Measurements from ENCODE around the gene NR3C1.

Gene NR3C1

DNA sequence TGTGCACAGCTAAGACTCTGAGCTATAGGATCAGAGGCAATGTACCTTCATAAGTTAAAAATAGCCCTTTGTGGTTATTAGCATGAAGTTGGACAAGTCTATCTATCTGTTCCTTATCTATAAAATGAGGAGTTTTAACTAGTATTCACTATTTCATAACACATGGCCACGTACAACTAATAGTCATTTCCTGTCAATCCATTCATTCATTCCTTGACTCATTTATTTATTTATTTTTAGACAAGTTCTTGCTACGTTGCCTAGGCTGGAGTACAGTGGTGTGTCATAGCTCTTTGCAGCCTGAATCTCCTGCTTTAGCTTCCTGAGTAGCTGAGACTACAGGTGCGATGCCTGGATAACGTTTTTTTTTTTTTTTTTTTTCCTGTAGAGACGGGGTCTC is 92.1 kb downstream of the NR3C1 start:
- DNase-seq (ENCODE audit: low read depth, low spot score): no peak

- DNase-seq (ENCODE audit: low read depth, low spot score): no peak
Measured at GRCh38 chr5:143309661-143310431, 93.6 kb downstream of the NR3C1 start.

DNA sequence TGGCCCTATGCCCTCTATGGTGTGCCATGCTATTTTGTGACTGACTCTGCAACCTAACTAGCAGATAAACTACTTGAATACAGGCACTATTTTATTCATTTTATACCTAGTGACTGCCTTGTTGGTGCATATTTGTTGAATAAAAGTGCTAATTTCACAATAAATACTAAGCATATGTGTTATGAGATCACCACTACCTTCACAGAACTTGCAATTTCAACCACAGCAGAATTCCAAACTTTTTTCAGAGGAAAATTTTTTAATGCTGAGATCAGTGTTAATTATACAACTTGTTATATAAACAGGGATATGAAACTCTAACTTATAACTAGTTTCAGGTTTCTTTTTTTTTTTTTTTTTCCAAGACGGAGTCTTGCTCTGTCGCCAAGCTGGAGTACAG is 94.8 kb downstream of the NR3C1 start:
- DNase-seq (ENCODE audit: low read depth, low spot score): no peak

DNA sequence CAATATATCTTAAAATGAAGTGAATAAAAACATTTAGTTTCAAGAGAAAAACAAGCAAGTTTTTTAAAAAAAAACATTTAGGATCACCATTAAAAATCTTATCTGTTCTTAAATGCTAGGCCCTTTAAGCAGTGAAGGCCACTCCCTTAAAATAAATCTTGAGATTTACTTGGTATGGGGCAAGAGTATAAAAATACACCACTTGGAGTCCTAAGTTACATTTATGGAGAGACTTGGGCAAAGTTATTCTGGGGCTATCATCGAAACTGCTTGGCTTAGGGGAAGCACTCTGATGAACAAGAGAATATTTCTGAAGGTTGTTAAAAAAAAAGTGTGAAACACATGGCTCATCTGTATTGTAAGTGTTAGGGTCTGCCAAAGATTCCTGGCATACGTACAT is 97.4 kb downstream of the NR3C1 start:
- DNase-seq (ENCODE audit: low read depth, low spot score): no peak

- DNase-seq (ENCODE audit: low read depth, low spot score): no peak
Measured at GRCh38 chr5:143304836-143305475, 98.5 kb downstream of the NR3C1 start.

DNA sequence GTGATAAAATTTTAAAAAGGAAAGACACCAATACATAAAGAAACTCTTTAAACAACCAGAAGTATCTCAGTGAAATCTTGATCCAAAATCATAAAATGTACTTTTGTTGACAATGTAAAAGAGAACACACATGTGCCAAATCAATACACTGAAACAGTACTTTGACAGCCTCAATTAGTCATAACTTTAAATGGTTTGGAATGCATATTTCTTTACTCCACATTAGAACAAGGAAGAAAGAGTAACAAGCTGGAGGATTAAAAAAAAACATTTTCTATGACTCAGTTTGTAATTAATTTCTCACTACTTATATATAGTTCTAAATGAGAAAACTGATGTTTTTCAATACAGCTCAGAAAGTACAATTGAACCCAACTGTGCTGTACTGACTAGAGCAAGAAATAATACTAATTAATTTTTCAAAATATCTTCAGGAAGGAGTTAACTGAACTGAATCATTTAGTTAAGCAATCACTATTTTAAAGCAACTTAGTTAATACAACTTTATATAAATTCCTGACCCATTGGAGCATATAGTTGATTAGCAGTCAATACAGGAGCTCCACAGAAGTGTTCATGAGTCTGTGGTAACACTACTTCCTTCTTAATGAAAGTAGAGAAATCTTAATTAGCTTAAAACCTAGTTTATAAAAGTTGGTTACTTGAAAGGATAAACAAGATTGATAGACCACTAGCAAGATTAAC is 101.0 kb downstream of the NR3C1 start:
- DNase-seq (ENCODE audit: low read depth, low spot score): no peak

GRCh38 chr5:143297756-143298155 is 105.7 kb downstream of the NR3C1 start:
- no peak for DNase-seq (ENCODE audit: low read depth, low spot score)

GRCh38 chr5:143290125-143290524 is 113.4 kb downstream of the NR3C1 start:
- no peak for DNase-seq (ENCODE audit: low read depth, low spot score)

GRCh38 chr5:143284521-143284920 is 119.0 kb downstream of the NR3C1 start:
- no peak for DNase-seq (ENCODE audit: low read depth, low spot score)

- no peak for DNase-seq (ENCODE audit: low read depth, low spot score)
Measured at GRCh38 chr5:143284002-143284401, 119.5 kb downstream of the NR3C1 start.

- no peak for DNase-seq (ENCODE audit: low read depth, low spot score)
Measured at GRCh38 chr5:143281226-143281625, 122.3 kb downstream of the NR3C1 start.

- no peak for DNase-seq (ENCODE audit: low read depth, low spot score)
Measured at GRCh38 chr5:143279698-143280097, 123.8 kb downstream of the NR3C1 start.

DNA sequence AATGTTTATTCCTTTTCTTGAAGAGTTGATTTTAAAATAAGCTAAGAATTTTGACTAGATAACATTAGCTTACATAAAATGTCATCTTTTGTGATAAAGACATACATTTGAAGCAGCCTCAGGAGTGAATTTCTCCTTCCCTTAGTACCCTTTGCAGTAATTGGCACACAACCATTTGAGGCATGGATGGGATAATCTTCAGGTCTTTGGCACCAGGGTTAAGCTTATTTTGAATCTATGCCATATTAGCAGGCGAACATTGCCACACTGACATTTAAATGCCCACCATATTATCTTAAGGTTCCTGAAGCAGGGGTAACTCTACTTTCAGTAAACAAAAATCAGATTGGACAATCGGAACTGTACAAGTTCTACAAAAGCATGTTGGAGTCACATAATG is 126.0 kb downstream of the NR3C1 start:
- DNase-seq (ENCODE audit: low read depth, low spot score): no peak

GRCh38 chr5:143275512-143276363 is 127.7 kb downstream of the NR3C1 start:
- no peak for DNase-seq (ENCODE audit: low read depth, low spot score)

GRCh38 chr5:143274952-143275351 is 128.5 kb downstream of the NR3C1 start:
- no peak for DNase-seq (ENCODE audit: low read depth, low spot score)

DNA sequence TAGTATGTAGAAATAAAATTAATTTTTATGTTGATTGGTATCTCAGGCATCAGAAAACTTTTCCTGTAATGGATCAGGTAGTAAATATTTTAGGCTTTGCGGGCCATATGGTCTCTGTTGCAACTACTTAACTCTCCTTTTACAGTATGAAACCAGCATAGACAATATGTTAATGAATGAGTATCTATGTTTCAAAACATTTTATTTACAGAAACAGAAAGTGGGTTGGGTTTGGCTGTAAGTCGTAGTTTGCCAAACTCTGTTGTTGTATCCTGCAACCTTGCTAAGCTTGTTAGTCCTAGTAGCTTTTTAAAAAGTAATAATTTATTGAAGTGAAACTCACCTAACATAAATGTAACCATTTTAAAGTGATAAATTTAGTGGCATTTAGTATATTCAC is 132.1 kb downstream of the NR3C1 start:
- no peak for DNase-seq (ENCODE audit: low read depth, low spot score)

DNA sequence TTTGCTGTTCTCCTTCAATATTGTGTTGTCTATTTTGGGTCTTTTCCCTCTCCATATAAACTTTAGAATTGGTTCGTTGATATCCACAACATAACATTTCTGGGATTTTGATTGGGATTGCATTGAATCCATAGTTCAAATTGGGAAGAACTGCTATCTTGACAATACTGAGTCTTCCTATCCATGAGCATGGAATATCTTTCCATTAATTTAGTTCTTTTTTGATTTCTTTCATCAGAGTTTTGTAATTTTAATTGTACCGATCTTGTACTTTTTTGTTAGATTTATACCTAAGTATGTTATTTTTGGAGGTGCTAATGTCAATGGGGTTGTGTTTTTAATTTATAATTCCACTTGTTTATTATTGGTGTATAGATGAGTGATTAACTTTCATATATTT is 135.1 kb downstream of the NR3C1 start:
- DNase-seq (ENCODE audit: low read depth, low spot score): no peak

DNA sequence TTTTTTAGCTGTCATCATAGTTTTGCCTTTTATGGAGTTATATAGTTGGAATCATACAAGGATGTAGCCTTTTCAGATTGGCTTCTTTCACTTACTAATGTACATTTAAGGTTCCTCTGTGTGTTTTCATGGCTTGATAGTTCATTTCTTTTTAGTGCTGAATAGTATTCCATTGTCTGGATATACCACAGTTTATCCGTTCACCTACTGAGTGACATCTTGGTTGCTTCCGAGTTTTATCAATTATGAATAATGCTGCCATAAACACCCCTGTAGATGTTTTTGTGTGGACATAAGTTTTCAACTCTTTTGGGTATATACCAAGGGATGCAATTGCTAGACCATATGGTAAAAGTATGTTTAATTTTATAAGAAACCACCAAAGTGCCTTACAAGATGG is 136.3 kb downstream of the NR3C1 start:
- DNase-seq (ENCODE audit: low read depth, low spot score): no peak

DNA sequence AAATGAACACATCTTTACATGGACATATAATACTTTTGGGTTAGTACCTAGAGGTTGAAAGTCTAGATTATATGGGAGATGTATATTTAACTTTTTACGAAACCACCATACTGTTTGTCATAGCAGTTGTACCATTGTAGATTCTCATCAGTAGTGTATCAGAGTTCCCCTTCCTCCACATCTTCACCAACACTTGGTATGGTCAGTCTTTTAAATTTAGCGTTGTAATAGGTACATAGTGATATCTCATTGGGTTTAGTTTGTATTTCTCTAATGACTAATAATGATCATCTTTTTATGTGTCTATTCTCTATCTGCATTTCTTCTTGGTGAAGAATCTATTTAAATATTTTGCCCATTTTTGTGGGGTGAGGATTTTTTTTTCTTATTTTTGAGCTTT is 137.5 kb downstream of the NR3C1 start:
- DNase-seq (ENCODE audit: low read depth, low spot score): no peak

GRCh38 chr5:143263272-143263810 is 140.1 kb downstream of the NR3C1 start:
- DNase-seq (ENCODE audit: low read depth, low spot score): no peak

DNA sequence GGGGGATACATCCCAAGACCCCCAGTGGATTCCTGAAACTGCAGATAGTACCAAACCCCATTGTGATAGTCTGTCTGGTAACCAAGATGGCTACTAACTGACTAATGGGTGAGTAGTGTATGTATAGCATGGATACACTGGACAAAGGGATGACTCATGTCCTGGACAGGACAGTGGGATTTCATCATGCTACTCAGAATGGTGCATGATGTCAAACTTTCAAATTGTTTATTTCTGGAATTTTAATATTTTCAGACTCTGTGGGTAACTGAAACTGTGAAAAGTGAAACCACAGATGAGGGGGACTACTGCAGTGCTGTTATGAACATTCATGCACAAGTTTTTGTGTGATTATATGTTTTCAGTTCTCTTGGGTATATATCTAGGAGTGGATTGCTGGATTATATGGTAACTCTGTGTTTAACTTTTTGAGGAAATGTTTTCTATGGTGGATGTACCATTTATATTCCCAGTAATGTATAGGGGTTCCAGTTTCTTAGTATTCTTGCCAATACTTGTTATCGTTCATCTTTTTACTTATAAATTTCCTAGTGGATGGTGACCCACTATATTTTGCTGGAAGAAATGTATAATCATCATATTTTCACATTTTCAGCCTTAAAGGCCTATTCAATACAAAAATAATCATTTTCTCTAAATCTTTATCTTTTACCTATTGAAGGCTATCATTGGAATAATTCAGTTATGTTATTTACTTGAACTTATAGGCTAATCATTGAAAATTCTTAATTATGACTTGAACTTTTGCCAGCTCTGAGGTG is 140.9 kb downstream of the NR3C1 start:
- DNase-seq (ENCODE audit: low read depth, low spot score): no peak
